ENCODE measurements around the gene VWA8.
"Not testable (repeated sequence)": the region's sequence is repeated elsewhere in the genome, so short reads cannot be mapped to it uniquely, and the experiment has no call there.

VWA8 gene

DNA sequence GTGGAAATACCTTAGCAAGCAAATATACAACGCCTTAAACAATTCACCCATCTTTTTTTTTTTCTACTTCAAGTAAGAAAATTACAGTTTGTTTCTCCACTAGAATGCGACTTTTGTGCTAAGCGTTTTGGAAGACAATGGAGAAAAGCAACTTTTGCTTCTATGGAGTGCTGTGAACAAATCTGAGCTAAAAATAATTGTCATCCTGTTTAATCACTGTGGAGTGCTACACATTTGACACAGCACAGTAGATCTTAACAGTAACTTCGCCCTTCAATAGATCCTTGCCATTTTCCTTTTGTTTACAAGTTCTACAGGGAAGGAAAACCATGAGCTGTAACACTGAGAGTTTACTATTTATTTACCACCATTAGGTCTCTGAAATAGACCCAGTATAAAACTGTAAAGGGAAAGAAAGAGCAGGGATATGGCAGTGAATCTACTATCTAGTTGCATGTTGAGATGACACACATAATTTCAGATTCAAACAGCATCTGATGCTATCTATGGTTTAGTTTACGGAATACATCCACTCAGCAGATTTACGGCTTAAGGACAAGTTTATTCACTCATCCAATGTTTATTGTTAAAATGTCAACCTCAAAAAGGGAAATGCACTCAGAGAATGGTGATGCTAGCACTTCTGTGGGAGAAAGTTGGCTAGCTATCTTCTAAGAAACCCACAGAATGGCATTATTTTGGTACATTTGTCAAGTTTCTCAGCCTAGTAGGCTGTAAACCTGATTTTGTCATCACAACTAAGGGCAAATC is 175.3 kb downstream of the VWA8 start:
- DNase-seq = no peak

- no peak for DNase-seq
These were observed 178.8 kb downstream of the VWA8 start for GRCh38 chr13:41782086-41782485.

- no peak for DNase-seq
These were observed 179.9 kb downstream of the VWA8 start for GRCh38 chr13:41780715-41781706.

DNA sequence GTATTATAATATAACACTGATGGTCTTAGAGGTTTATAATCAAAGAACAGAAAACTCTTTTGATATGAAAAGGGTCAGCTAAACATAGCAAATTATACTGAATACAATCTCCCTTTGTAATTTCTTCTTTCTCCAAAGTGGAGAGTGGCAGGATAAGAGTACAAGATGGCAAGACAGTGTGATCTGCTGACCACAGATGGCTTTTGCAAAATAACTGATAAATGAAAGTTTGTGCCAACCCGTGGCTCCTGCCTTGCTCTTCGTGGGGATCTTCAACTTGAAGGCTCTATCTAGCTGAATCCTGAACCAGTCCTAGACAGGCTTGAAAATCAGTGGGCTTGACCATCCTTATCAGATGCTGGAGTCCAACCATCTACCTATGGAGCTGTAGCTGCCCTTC is 185.7 kb downstream of the VWA8 start:
- no peak for DNase-seq

GRCh38 chr13:41774605-41775218 is 186.2 kb downstream of the VWA8 start:
- DNase-seq = no peak

DNA sequence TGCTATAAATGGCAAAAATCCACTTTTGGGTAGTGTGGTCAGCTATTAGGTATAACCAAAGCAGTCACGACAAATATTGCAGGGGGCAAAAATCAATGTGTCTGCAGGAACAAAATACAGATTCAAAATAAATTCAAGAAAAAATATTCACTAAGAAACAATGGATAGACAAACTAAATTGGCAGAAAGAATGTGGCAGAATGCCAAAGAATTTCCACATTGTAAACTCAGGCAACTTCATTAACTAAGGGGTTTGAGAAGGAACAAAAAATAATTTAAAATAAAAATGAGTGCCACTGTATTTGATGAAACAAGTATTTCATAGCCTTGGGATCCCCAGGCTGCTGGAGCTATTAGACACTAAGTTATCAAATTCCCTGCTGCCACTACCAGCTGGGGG is 193.1 kb downstream of the VWA8 start:
- no peak for DNase-seq

DNA sequence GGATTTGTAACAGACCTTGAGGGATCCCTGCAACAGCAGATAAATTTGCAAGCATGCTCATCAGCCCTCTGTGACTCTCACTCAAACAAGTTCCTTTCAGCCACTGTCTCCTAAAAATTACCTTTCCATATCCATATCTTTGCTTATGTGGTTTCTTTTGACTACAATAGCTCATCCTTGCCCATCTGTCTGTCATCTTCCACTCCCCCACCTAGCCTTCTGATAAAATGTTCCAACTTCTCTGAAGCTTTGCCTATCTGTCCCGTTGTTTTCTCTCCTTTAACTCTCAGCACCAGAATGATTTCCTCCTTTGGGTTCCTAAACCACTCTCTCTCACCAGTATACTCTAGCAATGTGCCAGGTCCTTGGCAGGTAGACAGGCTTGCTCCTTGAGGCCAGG is 194.5 kb downstream of the VWA8 start:
- no peak for DNase-seq

- no peak for DNase-seq
These were observed 195.1 kb downstream of the VWA8 start for GRCh38 chr13:41765813-41766212.

GRCh38 chr13:41765020-41765419 is 195.9 kb downstream of the VWA8 start:
- DNase-seq = no peak

DNA sequence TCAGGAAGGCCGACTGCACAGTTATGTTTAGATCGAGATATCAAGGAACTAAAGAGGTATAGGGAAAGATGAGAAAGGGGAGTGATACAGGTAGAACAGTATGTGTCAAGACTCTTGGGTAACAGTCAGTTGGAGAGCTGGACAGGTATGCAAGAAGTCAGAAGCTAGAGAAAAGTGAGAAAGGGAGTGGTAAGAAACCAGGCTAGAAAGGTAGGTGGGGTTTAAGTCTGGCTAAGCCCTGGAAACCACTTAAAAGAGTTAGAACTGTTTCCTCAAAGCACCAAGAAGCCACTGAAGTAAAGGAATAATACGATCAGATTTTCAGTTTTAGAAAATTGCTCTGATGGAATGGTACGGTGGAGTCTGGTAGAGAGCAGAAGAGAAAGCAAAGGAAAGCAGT is 196.4 kb downstream of the VWA8 start:
- DNase-seq = no peak

DNA sequence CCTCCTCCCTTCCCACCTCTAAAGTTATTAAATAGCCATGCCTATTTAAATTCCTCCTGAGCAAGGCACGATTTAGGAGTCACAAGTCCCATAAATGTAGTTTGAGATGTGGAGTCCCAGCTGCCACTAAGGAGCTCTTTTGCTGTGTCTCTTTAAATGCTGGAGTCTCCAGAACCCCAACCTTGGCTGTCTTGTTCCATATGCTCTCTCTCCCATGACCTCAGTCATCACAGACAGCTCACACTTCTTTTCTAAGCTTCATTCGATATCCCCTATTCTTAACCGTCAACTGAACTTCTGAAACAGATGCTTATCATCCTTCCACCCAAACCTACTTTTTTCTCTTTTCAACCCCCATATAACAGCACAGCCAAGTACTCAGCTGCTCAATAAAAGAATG is 197.1 kb downstream of the VWA8 start:
- DNase-seq = no peak

- DNase-seq = no peak
These were observed 198.1 kb downstream of the VWA8 start for GRCh38 chr13:41762796-41763195.

- no peak for DNase-seq
These were observed 204.6 kb downstream of the VWA8 start for GRCh38 chr13:41756198-41756880.

- no peak for DNase-seq
These were observed 209.0 kb downstream of the VWA8 start for GRCh38 chr13:41751734-41752445.

- no peak for DNase-seq
These were observed 209.6 kb downstream of the VWA8 start for GRCh38 chr13:41751277-41751676.

DNA sequence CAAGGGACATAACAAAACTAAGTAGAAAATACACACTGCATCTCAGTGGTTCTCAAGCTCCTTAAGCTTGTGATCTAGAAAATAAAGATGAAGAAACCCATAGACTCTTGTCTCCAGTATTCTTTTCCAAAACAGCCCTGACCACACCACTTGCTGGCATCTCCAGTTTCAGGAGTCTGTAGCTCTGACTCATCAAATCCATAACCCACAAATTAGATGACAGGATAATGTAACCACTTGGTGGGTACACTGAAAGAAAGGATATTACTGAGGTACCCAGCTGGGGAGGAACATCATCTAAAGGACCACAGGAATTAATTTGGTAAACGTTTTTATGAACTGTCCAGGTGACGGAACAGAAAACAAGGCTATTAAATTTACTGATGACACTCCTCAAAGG is 214.7 kb downstream of the VWA8 start:
- DNase-seq = no peak

DNA sequence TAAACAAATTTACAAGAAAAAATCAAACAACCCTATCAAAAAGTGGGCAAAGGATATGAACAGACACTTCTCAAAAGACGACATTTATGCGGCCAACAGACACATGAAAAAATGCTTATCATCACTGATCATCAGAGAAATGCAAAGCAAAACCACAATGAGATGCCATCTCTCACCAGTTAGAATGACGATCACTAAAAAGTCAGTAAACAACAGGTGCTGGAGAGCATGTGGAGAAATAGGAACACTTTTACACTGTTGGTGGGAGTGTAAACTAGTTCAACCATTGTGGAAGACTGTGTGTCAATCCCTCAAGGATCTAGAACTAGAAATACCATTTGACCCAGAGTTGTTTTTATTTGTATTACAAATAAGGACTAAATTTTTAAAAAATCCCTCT is 215.4 kb downstream of the VWA8 start:
- not testable (repeated sequence) for DNase-seq

GRCh38 chr13:41742917-41743552 is 217.9 kb downstream of the VWA8 start:
- DNase-seq = no peak

GRCh38 chr13:41740479-41740878 is 220.4 kb downstream of the VWA8 start:
- DNase-seq = no peak

DNA sequence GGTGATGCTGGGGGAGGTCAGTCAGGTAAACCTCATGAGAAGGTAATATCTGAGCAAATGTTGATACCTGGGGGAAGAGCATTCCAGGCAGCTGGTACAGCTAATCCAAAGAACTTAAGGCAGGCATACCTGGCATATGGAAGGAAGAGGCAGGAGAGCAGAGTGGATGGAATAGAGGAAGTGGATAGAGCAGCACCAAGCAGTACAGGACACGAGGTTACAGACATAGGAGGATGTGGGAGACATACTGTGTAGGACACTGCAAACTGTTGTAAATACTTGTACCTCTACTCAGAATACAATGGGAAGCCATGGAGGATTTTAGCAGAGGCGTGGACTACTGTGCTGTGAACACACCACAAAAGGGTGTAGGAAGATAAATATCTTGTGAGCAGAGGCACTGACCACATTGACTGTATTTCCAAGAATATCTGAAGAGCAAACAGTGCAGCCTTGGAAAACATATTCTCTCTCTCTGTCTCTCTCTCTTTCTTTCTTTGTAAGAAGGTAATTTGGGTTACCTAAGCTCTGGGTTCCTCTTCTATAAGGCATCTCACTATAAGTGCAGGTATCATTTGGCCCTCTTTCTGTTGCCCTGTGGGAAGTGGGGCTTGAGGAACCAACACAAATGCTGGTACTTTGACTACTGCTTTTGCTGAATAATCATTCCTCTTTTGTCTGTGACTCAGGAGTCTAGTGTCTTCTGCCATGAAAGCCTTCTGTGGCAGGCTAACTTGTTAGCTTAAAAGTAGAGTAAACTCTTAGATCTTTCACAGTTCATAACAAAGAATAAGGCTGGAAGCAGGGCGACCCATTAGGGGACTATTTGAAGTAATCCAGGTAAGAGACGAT is 238.0 kb downstream of the VWA8 start:
- no peak for DNase-seq
